ENCODE measurements around the gene ARID5B.

- TF ChIP-seq CREM (CRISPR knock-in tag; IDR thresholded peaks at IDR 0.05) (no peak), CTCF (IDR thresholded peaks at IDR 0.05) (no peak), CREB1 (CRISPR knock-in tag; IDR thresholded peaks at IDR 0.05) (no peak), SMAD3 (CRISPR knock-in tag; IDR thresholded peaks at IDR 0.05; ENCODE audit: borderline replicate concordance) (no peak), ZNF138 (CRISPR knock-in tag; conservative IDR thresholded peaks at IDR 0.05) (no peak), HMGA2 (CRISPR knock-in tag; IDR thresholded peaks at IDR 0.05) (no peak), FOXP1 (CRISPR knock-in tag; IDR thresholded peaks at IDR 0.05; ENCODE audit: borderline replicate concordance) (no peak), ZNF232 (CRISPR knock-in tag; IDR thresholded peaks at IDR 0.05) (no peak), ZNF317 (CRISPR knock-in tag; IDR thresholded peaks at IDR 0.05; ENCODE audit: borderline replicate concordance, low read depth) (no peak)
Observed at GRCh38 chr10:62081341-62082270, 180.1 kb downstream of the ARID5B start.

Data from WTC11 (cell line).